Hindlimb muscle (tissue), 1 donor: Measurements from ENCODE around the gene ARHGAP1. TPM values are rescaled to one million over a fixed set of nuclear protein-coding genes. Genes with fewer than 3 reads are reported as not detected.
A peak's percentile ranks its signal among the peaks of the same experiment; 100 is the strongest.

Experiments used
- DNase-seq: peaks from one replicate; pipeline ENCODE4 v3.0.0-alpha.2; 2013
- polyA plus RNA-seq: library from polyadenylated mRNA; unstranded; fragments of 120-200 nt; gene quantifications from one replicate; pipeline ENCODE4 v1.2.1, GENCODE V29; 2013; ENCODE audit not compliant: insufficient read length

ARHGAP1 gene
- polyA plus RNA-seq = 38.5 TPM

DNA sequence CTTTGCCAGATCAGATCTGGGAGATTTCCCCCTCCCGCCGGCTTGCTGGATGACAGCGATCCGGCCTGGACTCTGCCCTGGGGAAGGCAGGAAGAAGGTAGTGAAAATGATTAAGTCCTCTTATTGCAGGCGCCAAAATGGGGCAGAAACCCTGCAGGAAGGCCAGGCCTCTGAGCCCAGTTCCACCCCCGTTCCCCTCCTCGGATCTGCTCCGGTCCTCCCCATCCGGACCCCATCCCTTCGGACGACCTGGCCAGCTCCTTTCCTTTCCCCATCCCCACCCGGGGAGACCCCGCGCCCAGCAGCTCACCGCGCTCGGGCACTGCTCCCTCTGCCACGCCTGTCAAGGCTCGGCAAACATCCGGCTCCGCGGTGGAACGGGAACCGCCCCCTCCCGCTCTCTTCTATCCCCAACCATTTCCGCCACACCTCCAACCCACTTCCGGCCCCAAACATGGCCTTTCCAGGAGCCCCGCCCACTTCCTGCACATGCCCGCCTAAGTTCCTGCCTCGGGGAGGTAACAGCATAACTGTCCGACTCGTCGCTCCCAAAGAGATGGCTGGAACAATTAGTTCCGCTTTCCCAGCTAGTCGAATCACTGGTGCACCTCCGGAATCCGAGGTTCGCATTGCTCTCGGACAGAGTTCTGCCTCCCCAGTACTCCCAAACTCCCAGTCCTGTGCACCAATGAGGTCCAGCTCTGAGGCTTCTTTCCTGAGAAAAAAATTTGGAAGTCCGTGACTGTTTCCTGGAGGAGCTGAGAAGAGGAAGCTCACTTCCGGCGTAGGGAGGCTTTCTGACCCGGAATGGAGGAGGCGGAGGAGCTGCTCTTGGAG is at the start of gene ARHGAP1, which contains the start of gene ZNF408:
ARHGAP1 (minus strand) TSS at position 379 of the 837 bp plus-strand sequence. CDS start 4,512 bp downstream, outside the sequence.
ZNF408 (plus strand) TSS at position 791 of the 837 bp plus-strand sequence; CDS start at position 808, 17 bp downstream.
- DNase-seq = peak; percentile 98

DNA sequence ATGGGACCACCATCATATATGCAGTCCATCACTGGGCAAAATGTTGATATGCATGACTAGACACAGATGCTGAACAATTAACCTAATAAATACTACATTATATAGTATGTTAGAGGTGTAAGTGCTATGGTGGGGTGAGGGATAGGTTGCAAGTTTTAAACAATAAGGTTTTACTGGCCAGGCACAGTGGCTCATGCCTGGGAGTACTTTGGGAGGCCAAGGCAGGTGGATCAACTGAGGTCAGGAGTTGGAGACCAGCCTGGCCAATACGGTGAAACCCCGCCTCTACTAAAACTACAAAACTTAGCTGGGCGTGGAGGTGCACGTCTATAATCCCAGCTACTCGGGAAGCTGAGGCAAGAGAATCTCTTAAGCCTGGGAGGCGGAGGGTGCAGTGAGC is 46.7 kb upstream of the ARHGAP1 start:
- DNase-seq = no peak

DNA sequence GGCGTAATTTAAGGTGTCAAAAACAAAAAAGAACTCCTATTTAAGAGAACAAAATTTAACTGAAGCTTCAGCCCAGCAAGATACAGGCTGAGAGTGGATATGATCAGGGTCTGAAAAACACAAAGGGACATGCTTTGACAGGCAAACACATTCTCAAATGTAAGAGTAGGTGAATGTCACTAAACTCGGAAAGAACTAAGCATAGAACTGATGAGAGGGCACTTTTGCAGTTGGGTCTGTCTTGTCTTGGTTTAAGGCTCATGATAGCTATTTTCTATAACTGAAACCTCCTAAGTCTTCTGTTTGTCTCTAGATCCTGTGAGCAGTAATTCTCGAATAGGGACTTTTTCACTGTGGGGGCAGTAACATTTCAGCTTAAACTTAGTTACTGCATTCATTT is 45.6 kb upstream of the ARHGAP1 start:
- DNase-seq = no peak

DNA sequence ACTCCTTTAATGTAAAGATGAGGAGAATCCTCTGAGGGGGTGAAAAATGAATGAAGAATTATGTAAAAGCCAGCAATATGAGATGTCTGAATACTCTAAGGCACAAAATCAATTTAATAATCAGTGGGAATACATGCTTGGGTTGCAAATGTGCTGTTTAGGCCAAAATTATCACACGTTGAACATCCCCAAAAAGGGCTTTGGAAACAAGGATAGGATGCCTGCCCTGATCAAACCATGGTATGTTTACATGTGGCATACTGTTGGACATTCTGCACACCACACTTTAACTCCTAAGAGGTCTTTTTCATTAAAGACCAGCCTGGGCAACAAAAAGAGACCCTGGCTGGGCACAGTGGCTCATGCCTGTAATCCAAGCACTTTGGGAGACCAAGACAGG is 44.9 kb upstream of the ARHGAP1 start:
- no peak for DNase-seq

DNA sequence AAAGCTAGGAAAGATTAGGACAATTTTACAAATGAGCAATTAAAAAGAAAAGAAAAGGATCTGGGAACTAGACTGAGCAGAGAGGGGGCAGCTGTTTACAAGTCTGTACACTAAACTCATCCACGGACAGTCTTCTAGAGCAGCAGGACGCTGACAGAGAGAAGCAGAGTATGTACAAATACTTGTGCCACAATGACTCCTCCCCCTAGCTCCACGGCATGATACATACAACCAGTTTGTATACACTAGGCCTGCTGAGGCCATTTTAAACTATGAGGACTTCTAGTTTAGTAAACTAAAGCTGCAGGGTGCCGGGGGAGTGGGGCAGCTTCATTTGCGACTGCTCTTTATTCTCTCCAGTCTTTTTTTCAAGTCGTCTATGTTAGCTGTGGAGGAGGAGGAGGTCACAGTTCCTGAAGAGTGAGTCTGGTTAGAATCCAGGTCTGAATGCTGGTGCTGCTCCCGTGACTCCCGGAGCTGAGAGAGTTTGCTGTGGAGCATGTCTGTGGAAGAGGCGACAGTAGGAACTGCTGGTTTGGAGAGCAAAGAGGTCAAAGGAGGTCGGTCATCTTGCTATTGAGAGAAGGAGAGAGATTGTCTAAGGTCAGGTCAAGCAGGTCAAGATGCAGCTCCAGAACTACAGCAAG is 43.4 kb upstream of the ARHGAP1 start:
- no peak for DNase-seq

DNA sequence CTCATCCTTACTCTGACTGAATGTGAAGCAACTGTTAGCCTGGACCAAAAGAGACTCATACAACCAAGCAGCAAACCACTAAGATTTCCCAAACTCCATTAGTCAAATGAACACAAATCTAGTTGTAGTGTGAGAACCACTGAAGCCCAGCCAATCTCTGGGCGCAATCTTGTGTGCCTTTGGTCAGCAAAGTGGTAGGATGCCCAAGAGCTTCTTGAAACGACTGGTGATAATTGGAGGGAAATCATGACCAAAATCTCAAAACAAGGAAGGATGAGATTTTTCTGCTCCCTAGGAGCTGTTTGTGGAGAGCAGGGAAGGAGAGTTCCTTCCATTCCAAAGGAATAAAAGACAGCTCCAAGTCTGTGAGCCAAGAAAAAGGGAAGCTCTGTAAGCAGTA is 42.6 kb upstream of the ARHGAP1 start:
- DNase-seq = no peak

DNA sequence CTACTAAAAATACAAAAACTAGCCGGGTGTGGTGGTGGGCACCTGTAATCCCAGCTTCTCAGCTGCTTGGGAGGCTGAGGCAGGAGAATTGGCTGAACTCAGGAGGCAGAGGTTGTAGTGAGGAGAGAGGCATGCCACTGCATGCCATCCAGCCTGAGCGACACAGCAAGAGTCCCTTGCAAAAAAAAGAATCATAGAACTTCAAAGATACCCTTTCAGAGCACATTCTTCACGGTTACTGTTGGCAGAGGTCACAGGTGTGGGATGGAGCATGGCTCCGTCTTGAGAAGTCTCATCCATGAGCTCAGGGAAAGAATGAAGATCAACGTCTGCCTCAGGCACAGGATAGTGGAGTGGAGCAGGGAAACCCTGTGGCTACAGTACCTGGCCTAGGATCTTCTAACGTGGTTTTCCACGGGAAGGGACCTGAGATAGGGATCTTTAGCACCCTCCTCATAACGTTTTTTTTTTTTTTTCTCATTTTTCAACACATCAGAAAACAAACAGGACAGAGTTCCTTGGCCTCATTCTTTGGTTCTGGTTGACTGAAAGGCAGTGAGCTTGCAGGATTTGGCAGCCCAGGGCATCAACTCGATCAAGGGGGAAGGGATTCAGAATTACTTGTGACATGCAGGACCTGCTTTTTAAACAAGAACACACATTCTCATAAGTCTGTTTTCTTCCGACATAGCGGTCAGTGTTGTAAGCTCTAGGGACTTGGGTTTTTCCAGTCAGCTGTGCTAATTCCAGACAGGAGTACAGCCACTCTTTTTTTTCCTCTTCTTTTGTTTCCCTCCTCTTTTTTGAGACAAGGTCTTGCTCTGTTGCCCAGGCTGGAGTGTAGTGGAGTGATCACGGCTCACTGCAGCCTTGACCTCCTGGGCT is 41.4 kb upstream of the ARHGAP1 start:
- no peak for DNase-seq

DNA sequence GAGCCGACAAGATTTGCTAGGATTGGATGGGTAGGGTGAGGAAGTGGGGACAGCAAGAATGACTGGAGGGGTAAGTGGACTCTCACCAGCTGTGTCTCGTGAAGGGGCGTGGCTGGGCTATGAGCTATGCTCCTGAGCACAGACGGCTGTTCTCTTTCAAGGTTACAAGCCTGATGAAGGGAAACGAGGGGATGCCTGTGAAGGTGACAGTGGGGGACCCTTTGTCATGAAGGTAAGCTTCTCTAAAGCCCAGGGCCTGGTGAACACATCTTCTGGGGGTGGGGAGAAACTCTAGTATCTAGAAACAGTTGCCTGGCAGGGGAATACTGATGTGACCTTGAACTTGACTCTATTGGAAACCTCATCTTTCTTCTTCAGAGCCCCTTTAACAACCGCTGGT is 38.5 kb upstream of the ARHGAP1 start:
- DNase-seq = no peak

DNA sequence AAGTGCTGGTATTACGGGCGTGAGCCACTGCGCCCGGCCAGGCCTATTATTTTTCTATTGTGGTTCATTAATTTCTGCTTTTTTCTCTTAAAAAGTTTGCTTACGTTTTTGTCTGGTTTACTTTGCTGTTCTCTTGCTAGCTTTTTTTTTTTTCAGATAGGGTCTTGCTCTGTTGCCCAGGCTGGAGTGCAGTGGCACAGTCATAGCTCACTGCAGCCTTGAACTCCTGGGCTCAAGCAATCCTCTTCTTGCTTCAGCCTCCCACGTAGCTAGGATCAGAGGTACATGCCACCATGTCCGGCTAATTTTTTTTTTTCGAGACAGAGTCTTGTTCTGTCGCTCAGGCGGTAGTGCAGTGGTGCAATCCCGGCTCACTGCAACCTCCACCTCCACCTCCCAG is 37.3 kb upstream of the ARHGAP1 start:
- DNase-seq = no peak

DNA sequence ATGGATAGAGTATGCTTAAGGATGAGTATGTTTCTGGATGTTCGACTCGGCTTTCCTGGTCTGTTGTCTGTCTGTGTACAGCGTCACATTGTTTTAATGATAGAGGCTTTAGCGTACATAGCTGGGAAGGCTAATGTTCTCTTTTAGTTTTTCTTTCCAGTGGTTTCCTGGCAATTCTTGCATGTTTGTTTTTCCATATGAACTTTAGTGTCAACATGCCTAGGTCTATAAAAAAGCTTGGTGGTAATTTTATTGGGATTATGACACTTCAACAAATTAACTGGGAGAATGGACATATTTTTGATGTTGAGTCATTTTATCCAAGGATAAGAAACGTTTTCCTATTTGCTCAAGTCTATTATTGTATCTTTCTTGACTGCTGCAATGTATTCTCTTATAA is 36.2 kb upstream of the ARHGAP1 start:
- DNase-seq = no peak

DNA sequence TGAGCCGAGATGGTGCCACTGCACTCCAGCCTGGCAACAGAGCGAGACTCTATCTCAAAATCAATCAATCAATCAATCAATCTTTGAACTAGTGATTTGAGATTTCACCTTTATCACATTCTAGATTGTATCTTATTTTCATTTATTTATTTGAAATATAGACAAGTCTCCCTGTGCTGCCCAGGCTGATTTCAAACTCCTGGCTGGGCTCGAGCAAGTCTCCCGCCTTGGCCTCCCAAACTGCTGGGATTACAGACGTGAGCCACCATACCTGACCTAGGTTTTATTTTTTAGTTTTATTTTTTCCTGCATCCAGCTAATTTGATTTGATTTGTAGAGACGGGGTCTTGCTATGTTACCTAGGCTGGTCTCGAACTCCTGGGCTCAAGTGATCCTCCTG is 35.7 kb upstream of the ARHGAP1 start:
- DNase-seq = no peak

DNA sequence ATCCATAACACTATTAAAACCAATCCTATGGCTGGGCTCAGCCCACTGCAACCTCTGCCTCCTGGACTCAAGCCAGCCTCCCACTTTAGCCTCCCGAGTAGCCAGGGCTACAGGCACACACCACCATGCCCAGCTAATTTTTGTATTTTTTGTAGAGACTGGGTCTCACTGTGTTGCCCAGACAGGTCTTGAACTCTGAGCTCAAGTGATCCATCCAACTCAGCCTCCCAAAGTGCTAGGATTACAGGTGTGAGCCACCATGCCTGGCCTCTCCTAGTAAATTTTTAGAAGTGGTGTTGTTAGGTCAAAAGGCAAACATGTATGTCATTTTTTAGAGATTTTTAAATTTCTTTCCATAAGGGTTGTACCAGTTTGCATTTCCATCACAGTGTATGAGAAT is 32.8 kb upstream of the ARHGAP1 start:
- no peak for DNase-seq

DNA sequence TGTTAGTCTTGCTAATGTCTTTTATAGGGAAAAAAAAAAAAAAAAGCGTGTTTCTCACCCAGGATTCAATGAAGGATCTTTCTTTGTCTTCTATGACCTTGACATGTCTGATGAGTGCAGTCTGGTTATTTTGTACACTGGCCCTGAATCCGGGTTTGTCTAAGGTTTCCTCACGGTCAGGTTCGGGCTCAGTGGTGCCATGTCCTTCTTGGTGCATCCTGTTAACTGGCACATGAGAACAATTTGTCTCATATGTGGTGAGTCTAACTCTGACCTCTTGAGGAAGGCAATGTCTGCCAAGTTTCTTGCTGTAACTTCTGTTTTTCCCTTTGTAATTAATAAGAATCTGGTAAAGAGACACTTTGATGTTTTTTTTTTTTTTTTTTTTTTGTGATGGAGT is 31.1 kb upstream of the ARHGAP1 start:
- no peak for DNase-seq

DNA sequence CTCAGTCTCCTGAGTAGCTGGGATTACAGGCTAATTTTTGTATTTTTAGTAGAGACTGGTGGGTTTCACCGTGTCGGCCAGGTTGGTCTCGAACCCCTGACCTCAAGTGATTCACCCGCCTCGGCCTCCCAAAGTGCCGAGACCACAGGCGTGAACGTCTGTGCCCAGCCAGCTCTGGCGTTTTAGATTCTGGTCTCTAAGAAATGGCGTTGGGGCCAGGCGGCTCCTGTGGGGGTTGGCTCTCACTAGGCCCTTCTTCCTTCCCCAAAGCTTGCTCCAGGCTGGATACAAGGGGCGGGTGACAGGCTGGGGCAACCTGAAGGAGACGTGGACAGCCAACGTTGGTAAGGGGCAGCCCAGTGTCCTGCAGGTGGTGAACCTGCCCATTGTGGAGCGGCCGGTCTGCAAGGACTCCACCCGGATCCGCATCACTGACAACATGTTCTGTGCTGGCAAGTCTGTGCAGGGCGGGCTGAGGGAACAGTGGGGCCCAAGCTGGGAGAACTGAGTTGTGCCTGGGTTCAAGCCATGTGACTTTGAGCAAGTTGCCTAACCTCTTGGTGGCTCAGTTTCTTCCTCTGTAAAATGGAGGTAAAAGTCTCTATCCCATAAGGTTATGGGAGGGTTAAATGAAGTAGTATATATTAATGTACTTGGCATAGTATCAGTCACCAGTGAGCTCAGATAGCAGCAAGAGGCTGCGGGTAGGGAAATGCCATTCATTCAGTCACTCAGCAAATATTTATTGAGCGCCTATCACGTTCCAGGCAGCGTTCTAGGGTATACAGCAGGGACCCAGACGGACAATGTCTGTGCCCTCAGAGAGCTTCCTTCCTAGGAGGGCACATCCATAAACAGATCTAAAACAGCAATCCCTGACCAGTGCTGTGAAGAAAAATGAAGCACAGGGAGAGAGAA is 28.9 kb upstream of the ARHGAP1 start:
- no peak for DNase-seq

DNA sequence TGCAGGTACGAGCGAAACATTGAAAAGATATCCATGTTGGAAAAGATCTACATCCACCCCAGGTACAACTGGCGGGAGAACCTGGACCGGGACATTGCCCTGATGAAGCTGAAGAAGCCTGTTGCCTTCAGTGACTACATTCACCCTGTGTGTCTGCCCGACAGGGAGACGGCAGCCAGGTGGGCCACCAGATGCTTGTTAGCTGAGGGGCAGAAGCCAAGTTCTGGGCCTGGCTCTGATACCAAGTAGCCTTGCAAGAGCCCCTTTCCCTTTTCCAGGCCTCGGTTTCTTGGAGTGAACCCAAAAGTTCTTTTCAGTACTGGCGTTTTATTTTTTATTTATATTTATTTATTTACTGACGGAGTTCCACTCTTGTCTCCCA is 28.2 kb upstream of the ARHGAP1 start:
- no peak for DNase-seq

DNA sequence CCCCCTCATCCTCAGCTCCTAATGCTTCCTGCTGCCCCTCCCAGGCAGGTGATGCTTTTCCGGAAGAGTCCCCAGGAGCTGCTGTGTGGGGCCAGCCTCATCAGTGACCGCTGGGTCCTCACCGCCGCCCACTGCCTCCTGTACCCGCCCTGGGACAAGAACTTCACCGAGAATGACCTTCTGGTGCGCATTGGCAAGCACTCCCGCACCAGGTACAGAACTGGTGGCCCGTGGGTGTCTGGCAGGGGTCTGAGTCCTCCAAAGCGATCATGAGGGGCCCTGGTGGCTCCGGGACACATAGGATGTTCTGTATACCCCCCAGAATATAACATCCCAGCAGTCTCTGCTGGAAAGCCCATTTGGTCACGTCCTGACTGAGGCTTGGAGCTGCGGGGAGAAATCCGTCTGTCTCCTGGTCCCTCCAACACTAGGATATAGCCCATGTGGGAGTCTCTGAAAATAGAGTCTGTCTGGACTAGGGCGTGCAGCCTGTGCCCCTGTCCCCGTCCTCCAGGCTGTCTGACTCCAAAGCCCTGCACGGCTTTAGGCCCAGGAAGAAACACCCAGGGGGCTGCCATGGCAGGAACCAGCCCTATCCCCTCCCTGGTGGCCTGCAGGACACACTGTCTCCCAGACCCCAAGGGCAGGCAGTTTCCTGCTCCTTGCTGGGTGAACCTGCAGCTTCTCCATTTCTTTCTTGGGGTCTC is 27.7 kb upstream of the ARHGAP1 start:
- no peak for DNase-seq

DNA sequence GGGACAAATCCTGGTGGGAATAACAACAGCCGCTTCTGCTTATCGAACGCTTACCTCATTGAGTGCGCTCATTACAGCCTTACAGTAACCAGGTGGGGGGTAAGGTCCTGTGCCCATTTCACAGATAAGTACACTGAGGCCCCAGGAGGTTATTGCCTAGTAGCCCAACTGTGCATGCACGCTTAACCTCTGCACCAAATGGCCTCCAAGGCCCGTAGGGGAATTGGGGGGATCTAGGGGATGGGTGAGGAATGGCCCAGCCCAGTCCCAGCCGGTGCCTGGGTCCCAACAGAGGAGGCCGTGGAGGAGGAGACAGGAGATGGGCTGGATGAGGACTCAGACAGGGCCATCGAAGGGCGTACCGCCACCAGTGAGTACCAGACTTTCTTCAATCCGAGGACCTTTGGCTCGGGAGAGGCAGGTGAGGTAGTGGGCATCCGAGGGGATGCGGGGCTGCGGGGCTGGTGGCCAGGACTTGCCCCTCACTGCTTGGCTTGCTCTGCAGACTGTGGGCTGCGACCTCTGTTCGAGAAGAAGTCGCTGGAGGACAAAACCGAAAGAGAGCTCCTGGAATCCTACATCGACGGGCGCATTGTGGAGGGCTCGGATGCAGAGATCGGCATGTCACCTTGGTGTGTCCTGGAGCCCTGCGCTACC is 25.9 kb upstream of the ARHGAP1 start:
- no peak for DNase-seq

DNA sequence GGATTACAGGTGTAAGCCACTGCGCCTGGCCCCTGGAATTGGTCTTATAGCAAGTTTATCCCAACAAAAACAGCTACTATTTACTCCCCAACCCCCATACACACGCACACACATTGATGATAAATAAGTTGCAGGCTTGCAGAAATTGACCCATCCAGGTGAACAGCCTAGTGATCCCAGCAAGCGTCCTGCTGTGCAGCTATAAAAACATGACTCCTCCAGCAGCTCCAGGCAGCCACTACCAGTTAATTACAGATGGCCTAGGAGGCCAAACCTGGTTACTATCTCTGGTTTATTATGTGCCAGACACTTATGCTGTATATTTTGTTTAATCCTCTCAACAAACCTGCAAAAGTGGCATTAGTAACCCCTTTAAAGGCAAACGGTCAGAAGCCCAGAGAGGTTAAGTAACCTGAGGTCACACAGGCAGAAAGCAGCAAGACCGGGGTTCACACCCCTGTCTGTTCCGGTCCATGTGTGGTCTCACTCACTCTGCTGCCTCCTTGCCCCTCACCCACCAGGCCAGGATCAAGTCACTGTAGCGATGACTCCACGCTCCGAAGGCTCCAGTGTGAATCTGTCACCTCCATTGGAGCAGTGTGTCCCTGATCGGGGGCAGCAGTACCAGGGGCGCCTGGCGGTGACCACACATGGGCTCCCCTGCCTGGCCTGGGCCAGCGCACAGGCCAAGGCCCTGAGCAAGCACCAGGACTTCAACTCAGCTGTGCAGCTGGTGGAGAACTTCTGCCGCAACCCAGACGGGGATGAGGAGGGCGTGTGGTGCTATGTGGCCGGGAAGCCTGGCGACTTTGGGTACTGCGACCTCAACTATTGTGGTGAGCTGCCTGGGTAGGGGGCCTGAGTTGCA is 25.2 kb upstream of the ARHGAP1 start:
- no peak for DNase-seq

DNA sequence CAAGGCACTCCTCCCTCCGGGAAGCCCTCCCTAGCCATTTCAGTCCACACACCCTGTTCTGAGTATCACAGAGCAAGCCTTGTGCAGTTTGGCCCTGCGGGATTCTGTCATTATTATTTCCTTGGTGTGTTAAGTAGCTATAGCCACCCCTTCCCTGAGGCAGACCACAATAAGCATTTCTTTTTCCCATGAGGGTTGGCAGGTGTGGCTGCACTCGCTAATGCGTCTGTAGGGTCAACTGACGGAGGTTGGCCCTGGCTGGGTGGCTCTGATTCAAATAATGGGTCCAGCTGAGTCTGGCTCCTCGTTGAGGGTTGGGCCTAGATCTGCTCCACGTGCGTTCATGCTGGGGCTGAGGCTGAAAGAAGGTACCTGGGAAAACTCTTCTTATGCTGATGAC is 23.7 kb upstream of the ARHGAP1 start:
- DNase-seq = no peak

DNA sequence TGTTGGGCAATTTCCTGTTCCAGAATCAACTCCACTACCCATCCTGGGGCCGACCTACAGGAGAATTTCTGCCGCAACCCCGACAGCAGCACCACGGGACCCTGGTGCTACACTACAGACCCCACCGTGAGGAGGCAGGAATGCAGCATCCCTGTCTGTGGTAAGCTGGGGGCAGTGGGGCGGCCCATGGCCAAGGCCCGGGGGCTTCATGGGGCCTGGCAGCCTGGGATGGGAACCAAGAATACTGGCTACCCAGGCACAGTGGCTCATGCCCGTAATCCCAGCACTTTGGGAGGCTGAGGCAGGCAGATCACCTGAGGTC is 22.9 kb upstream of the ARHGAP1 start:
- no peak for DNase-seq
